Measurements from ENCODE around the gene LRRC8D.
A peak's percentile ranks its signal among the peaks of the same experiment; 100 is the strongest.

The LRRC8D gene

GRCh38 chr1:89938171-89939055 is 117.6 kb downstream of the LRRC8D start:
- no peak for DNase-seq (ENCODE audit: low read depth, low spot score)

DNA sequence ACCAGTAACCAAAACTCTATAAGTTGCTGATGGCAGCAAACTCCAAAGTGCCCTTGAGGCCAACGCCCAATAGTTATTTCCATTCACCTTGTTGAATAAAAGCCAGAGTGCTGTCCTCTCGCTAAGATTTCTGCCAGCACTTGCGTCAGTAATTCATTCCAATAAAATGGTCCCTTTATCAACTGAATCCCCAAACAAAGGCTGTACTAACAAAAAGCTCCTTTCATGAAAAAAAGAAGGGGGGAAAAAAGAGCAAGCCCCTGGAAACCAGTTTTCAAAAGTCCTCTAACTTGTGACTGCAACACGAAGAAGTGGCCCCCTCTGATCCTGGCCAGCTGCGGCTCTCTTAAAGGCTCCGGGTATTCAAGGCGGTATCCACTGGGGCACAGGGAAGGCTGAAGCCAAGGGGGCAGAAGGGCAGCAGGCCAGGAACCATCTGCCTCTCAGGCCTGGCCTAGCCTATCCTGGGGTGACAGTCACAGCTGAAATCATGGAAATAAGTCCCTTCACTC is 118.3 kb downstream of the LRRC8D start:
- no peak for DNase-seq (ENCODE audit: low read depth, low spot score)

DNA sequence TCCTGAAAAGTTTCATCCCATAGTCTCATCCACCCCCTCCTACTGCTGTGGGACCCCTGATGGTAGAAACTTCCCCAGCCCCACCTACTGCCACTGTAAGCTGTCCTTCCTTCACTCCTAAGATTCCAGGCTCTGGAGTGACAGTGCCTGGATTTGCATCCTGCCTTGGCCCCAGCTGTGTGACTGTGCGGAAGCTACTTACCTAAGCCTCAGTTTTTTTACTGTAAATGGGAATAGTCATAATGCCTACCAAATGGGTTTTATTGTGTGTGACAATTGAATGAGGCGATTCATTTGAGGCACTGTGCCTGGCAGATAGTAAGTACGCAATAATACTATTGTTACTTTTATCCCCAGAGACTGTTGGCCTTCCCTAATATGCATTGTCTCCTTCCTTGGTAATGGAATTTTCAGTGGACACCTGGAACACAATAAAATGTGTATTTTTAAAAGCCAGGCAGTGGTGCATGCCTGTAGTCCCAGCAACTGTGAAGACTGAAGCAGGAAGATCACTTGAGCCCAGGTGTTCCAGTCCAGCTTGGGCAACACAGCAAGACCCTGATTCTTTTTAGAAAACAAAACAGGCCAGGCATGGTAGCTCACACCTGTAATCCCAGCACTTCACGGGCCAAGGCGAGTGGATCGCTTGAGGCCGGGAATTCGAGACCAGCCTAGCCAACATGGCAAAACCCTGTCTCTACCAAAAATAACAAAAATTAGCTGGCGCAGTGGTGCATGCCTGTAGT is 119.0 kb downstream of the LRRC8D start:
- DNase-seq (ENCODE audit: low read depth, low spot score): no peak

DNA sequence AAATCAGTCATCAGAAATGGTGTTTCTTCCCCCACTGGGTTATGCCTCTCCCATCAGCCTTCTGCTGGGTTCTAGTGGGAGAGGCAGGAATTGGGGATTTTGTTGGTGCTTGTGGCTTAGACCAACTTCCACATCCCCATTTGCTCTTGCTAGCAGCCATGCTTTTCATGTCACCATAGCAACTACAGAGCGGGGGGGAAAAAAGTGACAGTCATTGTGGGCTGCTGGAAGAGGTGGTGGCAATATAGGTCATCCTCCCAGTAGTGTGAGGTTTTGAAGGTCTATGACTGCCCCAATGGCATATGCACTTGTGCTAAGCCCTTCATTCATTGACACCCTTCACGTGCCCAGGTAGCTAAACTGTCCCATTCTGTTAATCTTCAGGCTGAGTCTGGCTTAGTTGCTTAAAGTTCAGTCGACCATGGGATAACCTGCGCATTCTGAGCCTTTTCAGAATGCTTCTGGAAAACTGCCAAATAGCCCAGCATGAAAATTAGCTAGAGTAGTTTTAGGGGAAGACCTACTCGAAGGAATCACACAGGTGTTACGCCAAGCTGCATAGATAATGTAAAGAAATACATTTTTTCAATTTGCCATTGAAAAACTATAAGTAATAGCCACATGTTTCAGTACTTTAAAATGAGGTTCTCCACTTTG is 120.4 kb downstream of the LRRC8D start:
- DNase-seq (ENCODE audit: low read depth, low spot score): no peak

GRCh38 chr1:89942014-89942413 is 121.2 kb downstream of the LRRC8D start:
- no peak for DNase-seq (ENCODE audit: low read depth, low spot score)

- no peak for DNase-seq (ENCODE audit: low read depth, low spot score)
These were observed 122.2 kb downstream of the LRRC8D start for GRCh38 chr1:89942825-89943658.

GRCh38 chr1:89943846-89944781 is 123.3 kb downstream of the LRRC8D start:
- no peak for DNase-seq (ENCODE audit: low read depth, low spot score)

DNA sequence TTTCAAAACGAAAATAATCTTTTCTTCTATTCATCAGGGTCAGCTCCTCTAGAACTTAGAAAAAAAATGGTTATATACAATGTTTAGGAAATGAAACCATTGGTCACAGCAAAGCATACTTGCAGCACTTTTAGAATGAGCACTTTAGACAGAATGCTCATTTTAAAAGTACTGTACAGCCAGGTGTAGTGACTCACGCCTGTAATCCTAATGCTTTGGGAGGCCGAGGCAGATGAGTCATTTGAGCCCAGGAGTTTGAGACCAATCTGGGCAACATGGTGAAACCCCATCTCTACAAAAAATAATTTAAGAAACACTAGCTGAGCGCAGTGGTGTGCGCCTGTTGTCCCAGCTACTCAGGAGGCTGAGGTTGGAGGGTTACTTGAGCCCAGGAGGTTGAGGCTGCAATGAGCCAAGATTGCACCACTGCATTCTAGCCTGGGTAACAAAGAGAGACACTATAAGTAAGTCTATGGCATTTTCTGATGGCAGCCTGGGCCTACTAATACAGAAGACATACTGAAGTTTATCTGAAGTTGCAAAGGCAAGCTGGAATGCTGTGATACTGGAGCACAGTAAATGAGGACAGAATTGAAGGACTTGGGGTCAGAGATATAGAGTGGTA is 125.1 kb downstream of the LRRC8D start:
- no peak for DNase-seq (ENCODE audit: low read depth, low spot score)

- DNase-seq (ENCODE audit: low read depth, low spot score): no peak
These were observed 125.7 kb downstream of the LRRC8D start for GRCh38 chr1:89946532-89946931.

- DNase-seq (ENCODE audit: low read depth, low spot score): no peak
These were observed 128.0 kb downstream of the LRRC8D start for GRCh38 chr1:89948722-89949345.

DNA sequence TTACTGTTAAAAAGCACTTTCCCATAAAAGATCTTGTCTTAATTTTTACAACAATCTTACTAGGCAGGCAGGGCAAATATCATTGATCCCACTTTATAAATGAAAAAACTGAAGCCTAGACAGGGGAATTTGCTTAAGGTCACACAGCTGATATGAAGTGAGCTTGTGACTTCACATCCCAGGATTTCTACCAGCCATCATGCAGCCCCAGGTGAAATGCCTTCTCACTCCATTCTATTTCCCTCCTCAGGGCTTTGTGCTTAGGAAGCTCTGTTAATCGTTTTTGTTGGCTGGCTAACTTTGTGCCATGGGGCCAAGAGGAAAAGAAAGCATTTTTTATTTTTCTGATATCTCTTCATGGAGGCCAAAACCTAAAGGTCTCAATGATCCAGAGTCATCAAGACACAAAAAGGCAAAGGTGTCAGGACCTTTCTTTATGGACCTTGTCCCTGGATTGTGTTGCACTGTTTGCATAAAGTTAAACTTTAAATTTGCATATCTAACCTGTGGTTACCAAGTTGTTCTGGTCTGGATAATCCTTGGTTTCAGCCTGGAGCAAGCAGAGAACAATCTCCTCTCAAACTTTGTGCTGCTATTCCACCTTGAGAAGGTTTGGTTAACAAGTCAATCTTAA is 129.3 kb downstream of the LRRC8D start:
- DNase-seq (ENCODE audit: low read depth, low spot score): peak; percentile 67

DNA sequence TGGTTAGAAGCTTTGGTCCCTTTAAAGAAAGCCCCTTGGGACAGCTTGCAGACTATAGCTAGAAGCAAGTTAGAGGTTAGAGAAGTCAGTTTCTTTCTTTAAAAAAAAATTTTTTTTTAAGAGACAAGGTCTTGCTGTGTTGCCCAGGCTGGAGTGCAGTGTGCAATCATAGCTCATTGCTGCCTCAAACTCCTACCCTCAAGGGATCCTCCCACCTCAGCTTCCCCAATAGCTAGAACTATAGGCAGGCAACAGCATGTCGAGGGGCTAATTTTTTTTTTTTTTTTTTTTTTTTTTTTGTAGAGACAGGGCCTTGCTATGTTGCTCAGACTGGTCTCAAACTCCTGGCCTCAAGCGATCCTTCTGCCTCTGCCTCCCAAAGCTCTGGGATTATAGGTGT is 129.9 kb downstream of the LRRC8D start:
- DNase-seq (ENCODE audit: low read depth, low spot score): no peak

DNA sequence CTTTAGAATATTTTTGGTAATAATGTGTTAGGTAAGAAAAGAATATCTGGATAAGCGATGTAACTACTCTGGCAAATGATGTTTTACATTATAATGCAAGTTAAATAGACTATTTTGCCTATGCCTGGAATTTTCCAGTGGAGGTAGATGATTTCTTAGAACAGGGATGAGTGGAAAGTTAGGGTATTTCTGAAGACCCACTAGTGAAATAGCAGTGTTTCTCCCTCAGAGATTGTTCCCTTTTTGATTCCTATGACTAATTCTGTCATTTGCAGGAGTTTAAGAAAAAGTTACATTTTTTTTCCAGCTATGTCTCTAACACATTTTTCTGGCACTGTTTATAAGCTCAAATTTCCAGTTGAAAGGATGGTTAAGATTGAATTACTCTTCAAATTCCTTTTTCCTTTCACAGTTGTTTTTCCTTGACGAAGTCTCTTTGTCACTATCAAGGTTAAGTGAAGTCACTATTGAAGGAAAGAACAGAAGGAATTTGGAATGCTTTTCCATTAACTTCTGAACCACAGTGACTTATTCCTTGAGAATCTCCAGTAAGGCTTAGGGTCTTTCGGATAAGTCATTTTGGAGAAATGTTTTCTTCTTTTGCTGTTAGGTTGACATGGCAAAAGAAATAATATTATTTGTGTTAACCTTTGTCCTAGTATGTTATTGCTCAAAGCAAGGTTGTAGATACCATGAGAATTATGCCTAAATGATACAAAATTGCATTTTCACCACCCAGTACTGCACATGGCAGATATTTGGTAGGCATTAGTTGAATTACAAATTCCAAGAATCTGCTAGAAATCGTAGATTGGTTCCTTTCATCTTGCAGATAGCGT is 131.2 kb downstream of the LRRC8D start:
- no peak for DNase-seq (ENCODE audit: low read depth, low spot score)

- DNase-seq (ENCODE audit: low read depth, low spot score): no peak
These were observed 131.8 kb downstream of the LRRC8D start for GRCh38 chr1:89952605-89953130.

DNA sequence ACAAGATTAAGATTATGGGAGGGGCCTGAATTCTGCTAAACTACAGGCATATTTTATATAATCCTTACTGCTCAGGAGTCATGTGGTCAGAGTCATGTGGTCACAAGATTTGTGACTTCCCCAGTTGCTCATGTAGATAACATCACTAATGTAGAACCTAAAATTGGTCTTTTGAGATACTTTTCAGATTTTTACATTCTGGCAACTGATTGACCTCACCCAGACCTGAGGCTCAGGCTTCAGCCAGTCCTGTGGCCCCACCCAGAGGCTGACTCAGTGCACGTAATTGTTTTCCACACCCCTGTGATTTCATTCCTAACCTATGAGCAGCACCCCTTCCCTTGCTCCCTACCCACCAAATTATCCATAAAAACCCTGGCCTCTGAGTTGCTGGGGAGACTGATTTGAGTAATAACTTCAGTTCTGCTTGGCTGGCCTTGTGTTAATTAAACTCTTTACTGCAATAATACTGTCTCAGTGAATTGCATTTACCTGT is 132.3 kb downstream of the LRRC8D start:
- peak; percentile 78 for DNase-seq (ENCODE audit: low read depth, low spot score)

DNA sequence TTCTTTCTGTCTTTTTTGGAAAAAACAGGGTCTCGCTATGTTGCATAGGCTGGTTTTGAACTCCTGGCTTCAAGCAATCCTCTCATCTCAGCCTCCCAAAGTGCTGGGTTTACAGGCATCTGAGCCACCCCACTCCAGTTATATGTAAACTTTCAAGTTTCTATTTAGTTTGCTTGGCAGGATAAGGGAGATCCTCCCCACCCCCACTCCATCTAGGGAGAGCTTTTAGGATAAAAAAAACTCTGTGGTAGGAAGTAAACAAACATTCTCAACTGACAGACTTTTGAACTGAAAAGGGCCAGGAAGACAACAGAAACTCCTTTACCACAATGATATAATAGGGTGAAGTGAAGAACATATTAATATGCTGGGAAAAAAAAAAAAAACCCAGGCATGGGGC is 133.1 kb downstream of the LRRC8D start:
- no peak for DNase-seq (ENCODE audit: low read depth, low spot score)

- peak; percentile 76 for DNase-seq (ENCODE audit: low read depth, low spot score)
These were observed 133.6 kb downstream of the LRRC8D start for GRCh38 chr1:89954401-89954800.

Data from ELF-1 (cell line).